Measurements from ENCODE around the gene MCUB. TPM values are rescaled to one million over a fixed set of nuclear protein-coding genes. Genes with fewer than 3 reads are reported as not detected.

Gene MCUB
- total RNA-seq, 6 experiments from 2014 or later = 10.2 to 16.5 (median 15.3) TPM

DNA sequence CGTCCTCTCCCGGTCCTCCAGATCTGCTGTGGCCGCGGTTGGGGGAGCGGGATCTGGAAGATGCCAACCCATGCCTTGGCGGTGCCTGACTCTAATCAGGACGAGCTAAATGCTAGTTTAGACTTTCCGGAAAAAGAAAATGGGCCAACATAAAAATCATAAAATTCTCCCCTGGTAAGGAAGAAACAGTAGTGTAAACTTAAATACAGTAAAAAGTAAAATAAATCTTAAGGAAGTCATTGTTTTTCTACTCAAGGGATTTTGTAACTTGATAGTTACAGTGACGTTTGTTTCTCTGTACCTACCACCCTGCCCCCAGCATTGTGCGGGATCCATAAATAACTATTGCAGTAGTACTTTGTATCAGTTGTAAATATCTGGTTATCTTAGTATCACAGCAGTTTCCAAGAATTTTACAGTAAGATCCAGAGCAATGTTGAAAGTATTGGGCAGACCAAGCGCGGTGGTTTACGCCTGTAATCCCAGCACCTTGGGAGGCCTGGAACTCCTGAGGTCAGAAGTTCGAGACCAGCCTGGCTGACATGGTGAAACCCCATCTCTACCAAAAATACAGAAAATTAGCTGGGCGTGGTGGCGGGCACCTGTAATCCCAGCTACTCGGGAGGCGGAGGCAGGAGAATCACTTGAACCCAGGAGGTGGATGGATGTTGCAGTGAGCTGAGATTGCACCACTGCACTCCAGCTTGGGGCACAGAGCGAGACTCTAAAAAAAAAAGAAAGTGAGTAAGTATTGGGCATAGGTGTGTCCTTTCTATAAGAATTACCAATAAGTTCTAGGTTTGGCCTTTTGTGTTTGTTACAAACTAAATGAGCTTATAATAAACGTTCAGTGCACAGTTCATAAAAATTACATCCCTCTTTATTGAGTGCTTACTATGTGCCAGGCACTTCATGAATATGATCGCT, 170.8 kb downstream of the MCUB start:
- Mint-ChIP-seq H3K4me3 (peak overlapping the region; percentile 90), H3K4me1 (ENCODE audit: low read depth) (peaks cover 40% of the 10 kb centered on the region), H3K36me3 (ENCODE audit: low read depth) (no peaks in the 10 kb centered on the region), H3K9me3 (no peaks in the 10 kb centered on the region), H3K27ac (peak overlapping the region; percentile 86), H3K27me3 (ENCODE audit: insufficient read depth) (no peaks in the 10 kb centered on the region; the same call in 1 of the 2 replicates)
- DNase-seq = no peak
- TF ChIP-seq, protein P1, sequence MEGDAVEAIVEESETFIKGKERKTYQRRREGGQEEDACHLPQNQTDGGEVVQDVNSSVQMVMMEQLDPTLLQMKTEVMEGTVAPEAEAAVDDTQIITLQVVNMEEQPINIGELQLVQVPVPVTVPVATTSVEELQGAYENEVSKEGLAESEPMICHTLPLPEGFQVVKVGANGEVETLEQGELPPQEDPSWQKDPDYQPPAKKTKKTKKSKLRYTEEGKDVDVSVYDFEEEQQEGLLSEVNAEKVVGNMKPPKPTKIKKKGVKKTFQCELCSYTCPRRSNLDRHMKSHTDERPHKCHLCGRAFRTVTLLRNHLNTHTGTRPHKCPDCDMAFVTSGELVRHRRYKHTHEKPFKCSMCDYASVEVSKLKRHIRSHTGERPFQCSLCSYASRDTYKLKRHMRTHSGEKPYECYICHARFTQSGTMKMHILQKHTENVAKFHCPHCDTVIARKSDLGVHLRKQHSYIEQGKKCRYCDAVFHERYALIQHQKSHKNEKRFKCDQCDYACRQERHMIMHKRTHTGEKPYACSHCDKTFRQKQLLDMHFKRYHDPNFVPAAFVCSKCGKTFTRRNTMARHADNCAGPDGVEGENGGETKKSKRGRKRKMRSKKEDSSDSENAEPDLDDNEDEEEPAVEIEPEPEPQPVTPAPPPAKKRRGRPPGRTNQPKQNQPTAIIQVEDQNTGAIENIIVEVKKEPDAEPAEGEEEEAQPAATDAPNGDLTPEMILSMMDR (IDR thresholded peaks at IDR 0.05) = no peak

DNA sequence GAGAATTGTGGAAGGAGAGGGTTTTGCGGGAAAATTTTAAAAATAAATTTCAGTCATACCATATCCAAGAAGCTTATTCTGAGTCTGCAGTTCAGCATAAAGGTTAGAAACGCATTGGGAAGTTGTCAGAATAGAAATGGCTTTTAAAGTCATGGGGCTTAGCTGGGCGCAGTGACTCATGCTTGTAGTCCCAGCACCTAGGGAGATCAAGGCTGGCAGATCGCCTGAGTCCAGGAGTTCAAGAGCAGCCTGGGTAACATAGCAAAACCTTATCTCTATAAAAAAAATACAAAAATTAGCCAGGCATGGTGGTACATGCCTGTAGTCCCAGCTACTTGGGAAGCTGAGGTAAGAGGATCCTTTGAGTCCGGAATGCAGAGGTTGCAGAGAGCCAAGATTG, 173.7 kb downstream of the MCUB start:
- Mint-ChIP-seq H3K9me3 (no peaks in the 10 kb centered on the region), H3K36me3 (ENCODE audit: low read depth) (no peaks in the 10 kb centered on the region), H3K27me3 (ENCODE audit: insufficient read depth) (no peaks in the 10 kb centered on the region), H3K27ac (no peak overlapping the region), H3K4me1 (ENCODE audit: low read depth) (peaks cover 31% of the 10 kb centered on the region), H3K4me3 (no peak overlapping the region)
- TF ChIP-seq, protein P1 (IDR thresholded peaks at IDR 0.05) = no peak
- DNase-seq = no peak

DNA sequence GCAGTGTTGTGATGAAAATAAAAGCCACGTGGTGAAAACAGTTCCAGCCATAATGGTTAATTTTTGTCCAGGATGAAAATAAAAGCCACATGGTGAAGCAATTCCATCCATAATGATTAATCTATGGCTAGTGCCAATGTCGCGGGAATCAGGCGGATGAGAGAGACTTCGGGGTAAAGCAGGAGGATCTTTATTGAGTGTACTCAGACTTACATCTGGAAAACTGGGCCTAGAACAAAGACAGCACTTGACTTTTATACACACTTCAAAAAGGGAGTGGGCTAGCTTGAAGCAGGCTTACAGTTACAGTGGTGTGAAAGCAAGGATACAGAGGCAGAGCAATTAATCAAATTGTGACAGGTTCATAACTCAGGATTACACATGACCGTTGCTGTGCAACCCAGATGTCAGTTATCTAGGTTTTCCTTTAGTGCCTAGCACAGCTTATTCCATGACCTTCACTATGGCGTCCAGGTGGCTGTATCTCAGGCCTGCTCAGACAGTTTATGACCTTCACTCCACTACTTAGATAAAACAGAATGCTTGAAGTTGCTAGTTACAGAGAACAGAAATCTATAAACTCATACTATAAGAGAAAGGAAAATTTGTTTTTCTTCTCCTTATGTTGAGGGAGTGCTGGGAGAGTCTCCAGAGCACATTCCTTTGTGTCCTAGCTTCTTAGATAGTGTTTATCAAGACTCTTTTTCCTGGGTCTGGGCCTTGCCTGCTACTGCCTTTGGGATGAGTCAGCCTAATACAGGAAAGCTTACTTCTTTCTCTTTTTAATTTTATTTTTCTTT, 175.7 kb downstream of the MCUB start:
- H3K4me3 Mint-ChIP-seq = no peak overlapping the region
- H3K36me3 Mint-ChIP-seq (ENCODE audit: low read depth) = no peaks in the 10 kb centered on the region
- H3K4me1 Mint-ChIP-seq (ENCODE audit: low read depth) = peaks cover 30% of the 10 kb centered on the region
- no peaks in the 10 kb centered on the region for H3K9me3 Mint-ChIP-seq
- H3K27me3 Mint-ChIP-seq (ENCODE audit: insufficient read depth) = no peaks in the 10 kb centered on the region
- TF ChIP-seq, protein P1 (IDR thresholded peaks at IDR 0.05) = no peak
- peak overlapping the region; percentile 20 for H3K27ac Mint-ChIP-seq
- peak; percentile 22 for DNase-seq

Other genes starting within 250 kb of the MCUB start
- 10 to 100 TPM; 27.2 to 36.6 (median 31.8) TPM for gene SEC24B, start 126.4 kb upstream of the MCUB start, total RNA-seq (2021; fragmentation: NEBNext Ultra II Directional; extraction: Animal tissue kit (Norgen Biotek cat#: 25700))
- gene CASP6, start 143.2 kb downstream of the MCUB start, total RNA-seq (2021; fragmentation: NEBNext Ultra II Directional; extraction: Animal tissue kit (Norgen Biotek cat#: 25700)) = 10 to 100 TPM; 14.2 to 19.9 (median 16.3) TPM
- 10 to 100 TPM; 33.1 to 40.7 (median 38.1) TPM for gene PLA2G12A, start 169.8 kb downstream of the MCUB start, total RNA-seq (2021; fragmentation: NEBNext Ultra II Directional; extraction: Animal tissue kit (Norgen Biotek cat#: 25700))
- not detected for gene CFI, start 241.8 kb downstream of the MCUB start, total RNA-seq (2021; fragmentation: NEBNext Ultra II Directional; extraction: Animal tissue kit (Norgen Biotek cat#: 25700))